ENCODE results near the gene OCIAD1.
"Not testable (repeated sequence)": the region's sequence is repeated elsewhere in the genome, so short reads cannot be mapped to it uniquely, and the experiment has no call there.

The OCIAD1 gene, protein sequence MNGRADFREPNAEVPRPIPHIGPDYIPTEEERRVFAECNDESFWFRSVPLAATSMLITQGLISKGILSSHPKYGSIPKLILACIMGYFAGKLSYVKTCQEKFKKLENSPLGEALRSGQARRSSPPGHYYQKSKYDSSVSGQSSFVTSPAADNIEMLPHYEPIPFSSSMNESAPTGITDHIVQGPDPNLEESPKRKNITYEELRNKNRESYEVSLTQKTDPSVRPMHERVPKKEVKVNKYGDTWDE

DNA sequence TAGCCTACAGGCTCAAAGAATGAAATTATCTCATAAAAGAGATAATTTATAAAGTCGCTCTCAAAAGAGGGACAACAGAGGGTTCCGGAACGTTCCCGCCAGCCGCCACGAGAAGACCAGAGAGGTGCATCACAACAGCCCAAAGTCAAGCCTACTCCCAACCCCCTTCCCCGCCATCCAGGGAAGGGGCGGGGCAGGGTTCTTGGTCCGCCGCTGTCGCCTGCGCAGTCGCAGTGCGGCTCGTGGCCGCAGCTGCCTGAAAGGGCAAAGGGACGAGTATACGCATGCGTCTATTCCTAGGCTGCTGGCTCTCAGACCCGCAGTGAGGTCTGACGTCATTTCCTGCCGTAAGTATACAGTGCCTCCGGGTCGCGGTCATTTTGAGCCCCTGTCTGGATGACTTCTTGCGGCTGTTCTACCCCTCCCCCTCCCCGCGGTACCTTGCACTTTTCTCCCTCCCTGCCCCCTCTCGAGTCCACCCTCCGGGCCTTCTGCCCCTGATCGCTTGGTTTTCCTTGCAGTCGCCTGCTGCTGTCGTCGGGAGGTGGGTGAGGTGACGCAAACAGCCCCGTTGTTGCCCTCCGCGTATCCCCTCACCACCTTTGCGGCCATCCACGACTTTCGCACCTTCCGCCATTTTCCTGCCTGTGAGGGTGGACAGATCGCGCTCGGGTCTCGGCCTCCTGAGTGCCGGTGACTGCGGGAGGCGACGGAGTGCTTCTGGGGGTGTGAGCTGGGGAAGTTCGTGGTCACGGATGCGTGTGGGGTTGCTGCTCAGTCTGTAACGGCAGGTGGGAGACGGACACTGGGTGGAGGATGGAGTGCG, at the start of gene OCIAD1:
Gene OCIAD1, plus strand, starts transcription at position 383 of the 826 bp plus-strand sequence. CDS start 1,537 bp downstream, outside the sequence.
- DNase-seq, result peak; percentile 95

DNA sequence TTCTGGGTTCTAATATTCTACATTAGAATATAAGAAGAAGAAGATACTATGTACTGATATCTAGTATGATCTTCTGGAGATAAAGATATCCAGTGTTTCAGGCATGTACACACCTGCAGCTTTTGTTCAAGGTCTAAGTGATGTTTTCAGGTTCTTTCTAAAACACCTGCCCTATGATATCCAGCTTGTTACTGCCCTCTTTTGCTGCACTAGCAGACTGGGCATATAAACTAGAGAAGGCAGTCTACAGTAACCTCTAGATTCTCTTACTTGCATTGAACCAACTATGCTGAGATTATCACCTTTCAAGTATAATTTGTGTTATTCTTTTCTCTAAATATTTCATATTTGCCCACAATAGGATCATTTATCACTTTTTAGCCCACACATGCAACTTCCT, 48.9 kb upstream of the OCIAD1 start:
- DNase-seq, result no peak

DNA sequence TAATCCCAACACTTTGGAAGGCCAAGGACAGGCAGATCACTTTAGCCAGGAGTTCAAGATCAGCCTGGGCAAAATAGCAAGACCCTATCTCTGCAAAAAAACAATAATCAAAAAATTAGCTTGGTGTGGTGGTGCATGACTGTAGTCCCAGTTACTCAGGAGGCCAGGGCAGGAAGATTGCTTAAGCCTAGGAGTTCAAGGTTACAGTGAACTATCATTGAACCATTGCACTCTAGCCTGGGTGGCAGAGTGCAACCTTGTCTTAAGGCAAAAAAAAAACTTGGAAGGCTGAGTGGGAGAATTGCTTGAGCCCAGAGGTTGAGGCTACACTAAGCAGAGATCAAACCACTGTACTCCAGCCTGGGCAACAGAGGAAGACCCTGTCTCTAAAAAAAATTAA, 45.6 kb upstream of the OCIAD1 start:
- no peak for DNase-seq

DNA sequence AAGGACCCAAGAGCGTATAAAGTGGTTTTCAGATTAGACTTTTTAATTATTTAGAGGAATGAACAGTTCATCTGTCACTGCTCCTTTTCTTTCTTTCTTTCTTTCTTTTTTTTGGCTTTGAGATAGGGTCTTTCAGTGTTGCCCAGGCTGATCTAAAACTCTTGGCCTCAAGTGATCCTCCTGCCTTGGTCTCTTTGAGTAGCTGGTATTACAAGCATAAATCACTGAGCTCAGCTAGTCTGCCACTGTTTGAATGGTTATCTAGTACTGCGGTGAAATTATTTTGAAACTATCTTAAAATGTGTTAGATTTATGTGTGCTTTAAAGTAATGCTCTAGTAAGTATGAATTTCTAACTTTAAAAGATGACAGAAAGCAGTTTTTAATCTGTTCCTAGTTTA, 44.3 kb upstream of the OCIAD1 start:
- DNase-seq, result no peak

DNA sequence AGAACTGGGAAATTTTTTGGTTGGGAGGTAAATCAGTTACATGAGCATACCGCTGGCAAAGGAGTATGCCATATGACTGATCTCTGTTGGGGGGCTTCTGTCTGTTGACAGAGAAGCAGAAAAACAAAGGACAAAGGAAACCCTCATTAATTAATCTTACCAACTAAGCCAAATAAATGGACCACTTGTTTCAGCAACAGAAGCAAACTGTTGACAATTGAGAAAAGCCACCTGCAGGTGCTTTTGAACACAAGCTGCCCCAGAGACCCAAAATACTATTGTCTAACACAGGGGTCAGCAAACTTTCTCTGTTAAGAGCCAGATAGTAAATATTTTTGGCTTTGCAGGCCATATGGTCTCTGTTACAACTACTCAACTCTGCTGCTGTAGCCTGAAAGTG, 43.8 kb upstream of the OCIAD1 start:
- DNase-seq, result no peak

DNA sequence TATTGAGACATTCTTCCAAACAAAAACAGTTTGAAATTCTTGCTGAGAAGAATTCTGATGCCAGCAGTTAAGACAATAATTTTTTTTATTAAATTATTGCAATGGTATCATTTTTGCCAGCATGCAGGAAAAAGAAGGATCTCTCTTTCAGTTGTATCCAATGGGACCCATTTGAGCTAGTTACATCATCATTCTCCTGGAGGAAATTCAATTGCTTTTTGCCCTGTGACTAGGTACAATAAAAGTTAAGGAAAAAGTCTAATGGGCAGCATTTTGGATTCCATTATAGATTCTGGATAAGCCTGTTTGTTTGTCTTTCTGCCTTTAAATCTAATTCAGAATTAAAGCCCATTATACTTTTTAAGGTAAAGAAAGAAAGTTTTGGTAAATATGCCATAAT, 40.3 kb upstream of the OCIAD1 start:
- no peak for DNase-seq

DNA sequence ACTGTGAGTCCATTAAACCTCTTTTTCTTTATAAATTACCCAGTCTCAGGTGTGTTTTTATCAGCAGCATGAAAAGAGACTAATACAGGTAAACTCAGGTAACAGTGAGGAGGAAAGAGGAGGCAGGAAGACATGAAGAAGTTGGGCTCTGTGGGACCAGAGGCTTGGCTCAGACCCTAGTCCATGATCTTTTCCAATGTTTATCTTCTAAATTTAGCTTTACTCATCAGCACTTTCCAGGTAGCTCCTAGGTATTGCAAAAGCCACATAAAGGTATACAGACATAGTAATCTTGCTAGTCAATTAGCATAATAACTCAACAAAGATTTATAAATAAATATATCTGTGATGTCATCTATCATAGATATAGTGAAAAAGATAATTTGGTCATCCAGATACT, 39.6 kb upstream of the OCIAD1 start:
- DNase-seq, result no peak

DNA sequence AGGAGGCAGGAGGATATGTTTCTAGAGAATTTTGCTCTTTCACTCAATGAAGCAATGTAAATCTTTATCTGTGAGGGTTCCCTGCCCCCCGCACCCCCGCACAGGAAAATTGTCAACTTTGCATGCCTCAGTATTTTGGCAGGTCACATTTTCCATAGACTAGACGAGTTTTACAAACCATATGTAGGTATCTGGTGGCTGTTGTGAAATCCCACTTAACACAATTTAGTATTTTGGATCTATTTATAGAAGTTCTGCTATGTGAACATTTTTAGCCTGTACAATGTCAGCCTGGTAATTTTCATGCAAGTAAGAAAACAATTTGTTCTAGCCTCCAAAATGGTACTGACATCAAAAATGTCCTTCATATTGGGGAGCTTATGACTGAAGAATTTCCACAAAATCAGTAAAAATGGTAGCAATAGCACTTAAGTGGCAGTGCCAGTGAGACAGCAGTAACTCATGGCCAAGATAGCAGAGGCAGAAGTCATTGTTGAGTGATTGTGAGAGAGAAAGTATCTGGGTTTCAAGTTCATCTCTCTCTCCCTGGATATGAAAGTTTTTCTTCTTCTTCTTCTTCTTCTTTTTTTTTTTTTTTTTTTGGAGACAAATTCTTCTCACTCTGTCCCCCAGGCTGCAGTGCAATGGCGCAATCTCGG, 38.4 kb upstream of the OCIAD1 start:
- no peak for DNase-seq

DNA sequence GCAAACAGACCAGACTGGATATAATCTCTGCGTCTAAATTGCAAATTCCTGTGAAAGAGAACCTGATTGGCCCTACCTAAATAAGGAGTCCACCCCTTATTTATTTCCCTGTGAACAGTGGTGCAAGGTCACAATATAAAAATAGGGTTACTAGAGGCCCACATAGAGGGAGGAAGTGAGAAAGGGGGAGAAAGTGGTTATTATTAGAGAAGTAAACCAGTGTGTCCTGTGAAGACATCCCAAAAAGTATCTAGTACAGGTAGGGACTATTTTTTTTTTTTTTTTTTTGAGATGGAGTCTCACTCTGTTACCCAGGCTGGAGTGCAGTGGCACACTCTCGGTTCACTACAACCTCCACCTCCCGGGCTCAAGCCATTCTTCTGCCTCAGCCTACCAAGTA, 35.8 kb upstream of the OCIAD1 start:
- DNase-seq, result no peak

DNA sequence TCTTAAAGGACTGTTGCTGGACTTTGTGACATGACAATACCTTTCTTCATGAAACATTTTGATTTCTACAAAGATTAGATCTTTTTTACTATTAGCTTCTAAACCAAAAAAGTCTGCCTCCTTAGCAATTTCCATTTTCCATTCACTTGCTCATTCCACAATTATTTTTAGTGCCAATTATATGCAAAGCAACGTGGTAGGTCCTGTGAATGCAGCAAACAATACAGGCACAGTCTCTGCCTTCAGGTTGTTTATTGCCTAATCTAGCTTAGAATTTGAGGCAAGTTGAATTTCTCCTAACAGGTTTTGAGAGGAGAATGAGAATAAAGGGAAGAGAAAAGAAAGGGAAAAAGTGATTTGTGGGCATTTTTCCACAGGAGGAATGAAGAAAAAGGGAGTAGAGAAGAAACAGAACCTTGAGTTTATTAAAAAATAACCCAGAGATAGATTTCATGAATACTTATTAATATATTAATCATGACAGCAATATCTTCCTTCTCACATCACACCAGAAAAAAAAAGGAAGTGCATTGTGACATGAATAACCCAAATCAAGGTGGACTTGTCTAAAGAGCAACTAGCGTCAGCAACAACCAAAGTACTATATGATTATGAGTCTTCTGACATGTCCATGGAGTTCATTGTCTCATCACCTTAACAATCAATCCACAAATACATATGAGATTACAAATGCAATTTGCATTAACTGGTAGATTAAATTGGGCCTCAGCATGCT, 34.5 kb upstream of the OCIAD1 start:
- no peak for DNase-seq

DNA sequence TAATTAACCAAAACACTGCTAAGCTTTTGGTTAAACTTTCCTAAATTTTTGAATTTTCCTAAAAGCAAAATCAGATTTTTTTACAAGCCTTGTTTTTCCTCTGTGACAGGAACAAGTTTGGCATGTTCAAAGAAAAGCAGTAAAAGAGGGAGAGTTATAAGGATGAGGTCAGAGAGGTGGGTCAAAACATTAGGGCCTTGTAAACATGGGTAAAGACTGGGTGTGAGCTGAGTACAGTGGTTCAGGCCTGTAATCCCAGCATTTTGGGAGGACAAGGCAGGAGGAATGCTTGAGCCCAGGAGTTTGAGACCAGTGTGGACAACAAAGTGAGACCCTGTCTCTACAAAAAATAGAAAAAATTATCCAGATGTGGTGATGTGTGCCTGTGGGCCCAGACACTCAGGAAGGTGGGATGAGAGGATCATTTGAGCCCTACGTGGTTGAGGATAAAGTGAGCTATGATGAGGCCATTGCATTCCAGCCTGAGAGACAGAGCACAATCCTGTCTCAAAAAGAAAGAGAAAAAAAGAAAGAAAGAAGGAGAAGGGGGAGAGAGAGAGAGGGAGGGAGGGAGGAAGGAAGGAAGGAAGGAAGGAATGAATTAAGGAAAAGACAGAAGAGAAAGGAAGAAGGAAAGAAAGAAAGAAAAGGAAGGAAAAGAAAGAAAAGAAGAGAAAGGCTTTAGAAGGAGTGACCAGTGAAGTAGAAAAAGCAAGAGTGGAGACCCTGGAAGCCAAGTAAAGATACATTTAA, 33.8 kb upstream of the OCIAD1 start:
- no peak for DNase-seq

DNA sequence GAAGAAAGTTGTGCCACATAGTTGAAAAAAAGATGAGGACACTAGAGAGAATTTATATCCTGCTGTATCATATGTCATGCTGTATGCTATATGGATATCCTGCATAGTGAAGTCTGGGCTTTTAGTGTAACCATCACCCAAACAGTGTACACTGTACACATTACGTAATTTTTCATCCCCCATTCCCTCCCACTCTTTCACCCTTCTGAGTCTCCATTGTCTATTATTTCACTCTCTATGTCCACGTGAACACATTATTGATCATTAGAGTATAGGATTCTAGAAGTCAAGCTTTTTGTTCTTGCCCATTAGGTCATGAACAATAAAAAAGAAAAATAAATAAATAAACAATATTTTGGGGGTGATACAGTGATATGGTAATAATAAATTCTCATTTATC, 32.8 kb upstream of the OCIAD1 start:
- DNase-seq, result no peak

DNA sequence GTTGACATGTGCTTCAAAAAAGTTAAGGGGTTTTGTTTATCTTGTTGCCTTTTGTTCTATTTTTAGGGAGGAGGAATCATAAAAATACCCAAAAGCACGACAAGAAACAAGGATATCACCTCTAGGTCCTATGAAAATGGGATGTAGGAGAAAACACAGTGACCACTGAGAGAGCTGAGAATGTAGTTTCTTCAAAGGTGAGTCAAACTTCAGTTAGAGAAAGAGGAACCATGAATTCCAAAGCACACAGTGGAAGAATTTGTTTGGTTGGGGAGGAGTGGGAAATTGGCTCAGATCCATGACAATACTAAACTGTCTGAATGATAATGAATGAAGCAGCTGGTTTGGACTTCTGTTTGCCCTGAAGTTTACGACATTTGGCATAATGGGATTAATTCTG, 31.7 kb upstream of the OCIAD1 start:
- DNase-seq, result no peak

DNA sequence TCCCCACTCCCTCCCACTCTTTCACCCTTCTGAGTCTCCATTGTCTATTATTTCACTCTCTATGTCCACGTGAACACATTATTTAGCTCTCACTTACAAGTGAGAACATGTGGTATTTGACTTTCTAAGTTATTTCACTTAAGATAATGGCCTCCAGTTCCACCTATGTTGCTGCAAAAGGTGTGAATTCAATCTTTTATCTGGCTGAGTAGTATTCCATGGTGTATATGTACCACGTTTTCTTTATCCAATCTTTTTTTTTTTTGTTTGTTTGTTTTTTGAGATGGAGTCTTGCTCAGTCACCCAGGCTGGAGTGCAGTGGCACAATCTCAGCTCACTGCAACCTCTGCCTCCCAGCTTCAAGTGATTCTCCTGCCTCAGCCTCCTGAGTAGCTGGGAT, 30.7 kb upstream of the OCIAD1 start:
- DNase-seq, result not testable (repeated sequence)

DNA sequence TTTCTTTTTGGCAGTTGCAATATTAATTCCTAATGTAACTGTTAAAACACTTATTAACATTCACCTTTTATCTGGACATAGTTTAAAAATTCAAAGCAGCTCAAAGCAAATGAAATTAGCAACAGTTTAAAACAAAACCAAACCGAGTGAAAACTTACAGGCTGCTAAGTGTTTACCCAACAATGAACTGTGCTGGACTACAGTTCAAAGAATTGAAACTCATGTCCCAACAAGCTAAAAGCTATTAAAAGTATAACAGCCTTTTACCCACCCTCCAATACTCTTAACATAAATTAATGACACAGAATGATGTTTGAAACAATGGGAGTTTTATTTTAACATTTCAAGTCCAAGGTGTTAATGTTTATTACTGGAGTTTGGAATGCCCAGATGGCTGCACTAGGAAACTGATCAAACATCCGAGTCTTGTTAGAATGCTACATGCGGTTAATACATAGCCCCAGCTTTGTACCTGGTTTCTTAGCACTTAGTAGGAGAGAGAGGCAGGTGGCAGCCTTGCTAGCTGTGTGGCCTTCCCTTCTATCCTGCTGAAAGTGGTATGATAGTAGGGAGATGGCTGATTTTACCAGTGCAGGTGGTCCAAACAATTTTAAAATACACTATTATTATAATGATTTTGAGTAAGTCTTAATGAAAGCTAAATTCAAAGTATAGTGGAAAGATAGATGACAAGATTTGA, 29.7 kb upstream of the OCIAD1 start:
- DNase-seq, result no peak

DNA sequence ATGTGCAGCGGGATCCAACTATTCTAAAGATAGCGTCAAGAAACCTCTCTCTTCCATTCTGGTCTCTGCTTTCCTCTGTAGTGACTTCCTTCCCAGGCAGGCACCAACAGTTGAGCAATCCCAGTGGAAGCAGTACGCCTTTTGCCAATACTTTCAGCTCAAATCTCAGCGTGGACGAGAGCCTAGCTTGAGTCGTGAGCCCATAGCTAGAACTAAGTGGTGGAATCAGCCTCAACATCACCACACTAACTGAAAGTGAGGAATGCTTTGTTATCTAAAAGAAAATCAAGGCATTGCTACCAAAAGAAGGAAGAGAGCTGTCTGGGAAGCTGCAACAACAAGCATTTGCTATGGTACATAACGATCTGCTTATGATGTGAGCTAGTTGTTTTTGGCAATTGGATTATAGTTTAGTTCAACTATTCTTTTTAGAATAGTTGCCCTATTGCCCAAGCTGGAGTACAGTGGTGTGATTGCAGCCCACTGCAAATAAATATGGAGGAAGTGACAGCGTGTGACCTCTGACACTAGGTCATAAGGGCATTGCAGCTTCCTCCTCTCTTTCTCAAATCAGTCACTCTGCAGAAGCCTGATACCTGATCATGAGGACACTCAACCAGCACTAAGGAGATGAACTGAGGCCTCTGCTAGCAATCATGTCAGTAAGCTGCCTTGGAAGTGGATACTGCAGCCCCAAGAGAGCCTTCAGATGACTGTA, 26.1 kb upstream of the OCIAD1 start:
- no peak for DNase-seq

DNA sequence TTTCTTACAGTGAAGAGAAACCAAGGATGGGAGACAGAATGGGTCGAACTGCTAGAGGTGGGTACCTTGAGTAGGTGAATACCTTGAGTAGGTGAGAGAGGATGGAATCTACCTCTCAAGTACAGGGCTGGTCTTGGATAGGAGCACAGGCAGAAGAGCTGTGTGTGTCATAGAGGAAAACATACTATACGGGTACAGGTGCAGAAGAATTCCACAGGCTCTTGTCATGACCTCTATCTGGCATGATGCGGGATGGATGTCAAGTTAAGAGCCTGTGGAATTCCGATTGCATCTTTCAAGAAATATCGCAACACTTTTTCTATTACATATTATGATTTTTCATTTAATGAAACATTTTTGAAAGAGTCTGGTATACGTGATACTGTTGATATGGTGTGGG, 18.0 kb upstream of the OCIAD1 start:
- no peak for DNase-seq

DNA sequence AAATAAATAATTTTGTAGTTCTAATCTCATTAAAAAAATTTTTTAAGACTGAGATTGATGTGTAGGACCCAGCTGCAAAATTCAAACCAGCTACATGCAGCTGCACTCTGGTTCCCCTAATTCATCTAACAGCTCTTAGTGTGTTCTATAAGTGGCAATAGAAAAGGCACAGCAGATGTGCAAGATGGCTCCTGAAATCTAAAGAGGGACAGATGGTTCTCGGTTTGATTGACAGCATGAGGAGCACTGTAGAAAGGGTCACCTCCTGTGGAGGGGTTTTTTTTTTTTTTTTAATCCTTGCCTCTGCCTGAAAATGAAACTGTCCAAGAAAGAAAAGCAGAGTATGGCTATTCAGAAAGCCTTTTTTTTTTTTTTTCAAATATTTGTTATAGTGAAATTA, 16.9 kb upstream of the OCIAD1 start:
- peak; percentile 94 for DNase-seq

DNA sequence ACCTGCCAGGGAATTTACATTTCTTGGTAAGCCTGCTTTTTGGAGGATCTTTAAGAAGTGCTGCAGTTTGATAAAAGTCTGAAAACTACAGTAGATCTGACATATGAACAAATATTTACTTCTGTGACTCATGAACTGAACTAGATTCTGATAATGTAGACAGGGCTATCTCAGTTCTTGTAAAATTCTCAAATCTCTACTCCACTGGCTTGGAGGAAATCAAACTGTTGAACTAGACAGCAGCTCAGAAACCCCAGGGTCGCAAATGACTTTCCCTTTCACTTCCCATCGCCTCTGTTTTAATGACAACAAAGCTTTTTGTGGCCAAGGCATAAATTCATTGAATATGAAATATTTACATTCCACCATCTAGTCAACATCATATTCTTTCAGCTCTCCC, 15.4 kb upstream of the OCIAD1 start:
- no peak for DNase-seq

DNA sequence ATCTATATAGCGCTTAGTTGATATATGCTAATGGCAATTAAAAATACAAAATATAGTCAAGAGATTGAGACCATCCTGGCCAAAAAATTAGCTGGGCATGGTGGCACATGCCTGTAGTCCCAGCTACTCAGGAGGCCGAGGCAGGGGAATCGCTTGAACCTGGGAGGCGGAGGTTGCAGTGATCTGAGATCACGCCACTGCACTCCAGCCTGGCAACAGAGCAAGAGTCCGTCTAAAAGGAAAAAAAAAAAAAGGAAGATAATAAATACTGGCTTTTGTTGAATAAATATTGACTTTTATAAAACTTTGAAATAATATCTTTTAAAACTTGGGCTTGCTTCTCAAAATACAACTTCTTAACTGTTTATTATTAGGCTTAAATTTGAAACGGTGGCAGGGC, 14.6 kb upstream of the OCIAD1 start:
- DNase-seq, result not testable (repeated sequence)

DNA sequence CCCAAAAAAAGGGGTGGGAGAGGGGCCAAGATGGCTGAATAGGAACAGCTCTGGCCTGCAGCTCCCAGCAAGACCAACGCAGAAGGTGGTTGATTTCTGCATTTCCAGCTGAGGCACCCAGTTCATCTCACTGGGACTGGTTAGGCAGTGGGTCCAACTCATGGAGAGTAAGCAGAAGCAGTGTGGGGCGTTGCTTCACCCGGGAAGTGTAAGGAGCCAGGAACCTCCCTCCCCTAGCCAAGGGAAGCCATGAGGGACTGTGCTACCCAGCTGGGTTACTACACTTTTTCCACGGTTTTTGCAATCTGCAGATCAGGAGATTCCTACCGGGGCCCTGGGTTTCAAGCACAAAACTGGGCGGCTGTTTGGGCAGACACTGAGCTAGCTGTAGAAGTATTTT, 13.9 kb upstream of the OCIAD1 start:
- no peak for DNase-seq

Measured in NCI-H1694 (cell line).